Lower leg skin (tissue), 3 donors: ENCODE measurements around the gene EFCAB7.

ENCODE experiments used
- CTCF ChIP-seq, 3 donors: fragments of 450-650 bp; IDR thresholded peaks; one replicate each; pipeline ENCODE4 v1.5.1; 2016; ENCODE audit warnings: antibody characterized with exemption in 3 of 3, mild to moderate bottlenecking in 3 of 3, moderate library complexity in 2 of 3
- POLR2A ChIP-seq, 2 donors: fragments of 450-650 bp; IDR thresholded peaks; one replicate each; pipeline ENCODE4 v1.6.1; 2016 to 2017; ENCODE audit warnings: antibody characterized with exemption in 2 of 2, mild to moderate bottlenecking in 1 of 2, moderate library complexity in 1 of 2

GRCh38 chr1:63621075-63621474 is 97.8 kb downstream of the EFCAB7 start:
- TF ChIP-seq CTCF (IDR thresholded peaks at IDR 0.05) (no peak), POLR2A (IDR thresholded peaks at IDR 0.05) (no peak)
